ENCODE results near the gene PHACTR2. TPM values are rescaled to one million over a fixed set of nuclear protein-coding genes. Genes with fewer than 3 reads are reported as not detected.

Gene PHACTR2
- total and polyA plus RNA-seq, 3 donors from 2014 or later = 18.3 to 121 (median 102) TPM

- H3K36me3 ChIP-seq (ENCODE audit: low read depth, missing control alignments) = no peaks in the 10 kb centered on the region
- H3K4me3 ChIP-seq = no peak overlapping the region
- WGBS, 2 donors = 37 to 63% methylated on average over 8 of the region's 8 CpGs
- intact Hi-C loops (cut with DNase I; ENCODE audit: low total_unique reads) = no loop called here
- H3K4me1 ChIP-seq = peaks cover 68% of the 10 kb centered on the region
- H3K9me3 ChIP-seq = no peaks in the 10 kb centered on the region
- no peaks in the 10 kb centered on the region for H3K27me3 ChIP-seq
- DNase-seq = peak; percentile 79
- no peak for TF ChIP-seq POLR2A (IDR thresholded peaks at IDR 0.05)
- no peak for TF ChIP-seq CTCF (IDR thresholded peaks at IDR 0.05)
- peak overlapping the region; percentile 80 to 85 for H3K27ac ChIP-seq
These were observed 69.6 kb downstream of the PHACTR2 start for GRCh38 chr6:143747347-143747842.

- no peaks in the 10 kb centered on the region for H3K27me3 ChIP-seq
- no peaks in the 10 kb centered on the region for H3K9me3 ChIP-seq
- no peaks in the 10 kb centered on the region for H3K36me3 ChIP-seq (ENCODE audit: low read depth, missing control alignments)
- DNase-seq = no peak
- TF ChIP-seq CTCF (IDR thresholded peaks at IDR 0.05) = no peak
- TF ChIP-seq POLR2A (IDR thresholded peaks at IDR 0.05) = no peak
- 78 to 83% methylated on average over 1 of the region's 1 CpG for WGBS, 2 donors
- peaks cover 56% of the 10 kb centered on the region for H3K4me1 ChIP-seq
- intact Hi-C loops (cut with DNase I; ENCODE audit: low total_unique reads) = no loop called here
- H3K4me3 ChIP-seq = no peak overlapping the region
- H3K27ac ChIP-seq = peak overlapping the region in 1 of 2 donors; percentile 42
These were observed 72.1 kb downstream of the PHACTR2 start for GRCh38 chr6:143749891-143750290.

DNA sequence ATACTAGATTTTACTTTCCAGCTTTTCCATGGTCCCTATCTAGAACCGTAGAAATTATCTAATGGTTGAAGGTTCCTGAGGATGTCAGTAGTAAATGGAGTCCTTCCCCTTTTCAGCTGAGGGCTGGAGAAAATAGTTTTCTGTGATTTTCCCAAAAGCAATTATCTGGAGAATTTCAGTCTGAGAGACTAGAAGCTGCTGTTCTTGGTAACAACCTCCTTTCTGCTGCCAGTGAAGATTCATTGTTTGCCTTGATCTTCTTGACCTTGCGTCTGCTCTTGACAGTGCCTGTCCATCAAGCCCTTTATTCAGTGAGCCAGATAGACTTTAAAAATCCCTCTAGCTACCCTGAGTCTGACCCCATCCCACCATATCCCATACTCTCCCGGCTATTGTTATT, 73.1 kb downstream of the PHACTR2 start:
- peaks cover 46% of the 10 kb centered on the region for H3K4me1 ChIP-seq
- no peak for DNase-seq
- TF ChIP-seq POLR2A (IDR thresholded peaks at IDR 0.05) (no peak), CTCF (IDR thresholded peaks at IDR 0.05) (no peak)
- intact Hi-C loops (cut with DNase I; ENCODE audit: low total_unique reads) = no loop called here
- peak overlapping the region; percentile 42 to 47 for H3K27ac ChIP-seq
- no peaks in the 10 kb centered on the region for H3K9me3 ChIP-seq
- WGBS, 2 donors = 26 to 38% methylated on average over 3 of the region's 3 CpGs
- no peaks in the 10 kb centered on the region for H3K36me3 ChIP-seq (ENCODE audit: low read depth, missing control alignments)
- H3K4me3 ChIP-seq = no peak overlapping the region
- H3K27me3 ChIP-seq = no peaks in the 10 kb centered on the region

DNA sequence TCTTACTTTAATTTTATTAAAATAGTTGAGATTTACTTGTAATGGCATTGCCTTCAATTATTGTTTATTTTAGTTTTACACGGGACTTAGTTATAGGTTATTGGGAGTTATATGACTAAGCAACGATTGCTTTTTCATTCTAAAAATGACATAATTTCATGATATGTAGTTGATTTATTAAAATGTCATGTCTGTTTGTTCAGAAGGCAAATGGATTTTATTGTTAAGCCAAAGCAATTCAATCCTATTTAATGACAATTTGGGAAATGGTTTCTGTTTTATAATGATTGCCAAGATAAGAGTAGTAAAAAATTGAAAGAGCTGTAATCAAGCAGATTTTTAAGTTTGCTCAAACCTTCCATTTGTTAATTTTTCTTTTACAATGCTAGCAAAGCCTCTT, 74.7 kb downstream of the PHACTR2 start:
- Histone ChIP-seq H3K4me3 (no peak overlapping the region), H3K27me3 (no peaks in the 10 kb centered on the region), H3K27ac (no peak overlapping the region), H3K4me1 (peaks cover 30% of the 10 kb centered on the region), H3K36me3 (ENCODE audit: low read depth, missing control alignments) (no peaks in the 10 kb centered on the region), H3K9me3 (no peaks in the 10 kb centered on the region)
- TF ChIP-seq POLR2A (IDR thresholded peaks at IDR 0.05) (no peak), CTCF (IDR thresholded peaks at IDR 0.05) (no peak)
- intact Hi-C loops (cut with DNase I; ENCODE audit: low total_unique reads) = no loop called here
- DNase-seq = no peak
- 69 to 72% methylated on average over 2 of the region's 2 CpGs for WGBS, 2 donors

DNA sequence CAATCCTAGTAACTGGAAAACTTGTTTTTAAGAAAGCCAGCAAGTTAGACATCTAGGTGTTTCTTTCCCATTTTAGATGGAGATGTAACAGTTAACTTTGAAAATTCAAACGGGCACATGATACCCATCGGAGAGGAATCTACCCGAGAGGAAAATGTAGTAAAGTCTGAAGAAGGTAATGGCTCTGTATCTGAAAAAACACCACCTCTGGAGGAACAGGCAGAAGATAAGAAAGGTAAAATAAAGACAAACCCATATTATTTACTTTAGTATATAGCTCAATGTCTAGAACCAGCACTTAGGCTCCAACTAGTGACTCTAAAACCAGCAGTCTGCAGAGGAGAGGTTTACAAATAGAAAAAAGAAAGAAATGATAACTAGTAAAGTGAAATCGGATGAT, 75.9 kb downstream of the PHACTR2 start:
- 65 to 66% methylated on average over 4 of the region's 4 CpGs for WGBS, 2 donors
- no peaks in the 10 kb centered on the region for H3K9me3 ChIP-seq
- peaks cover 18% of the 10 kb centered on the region for H3K4me1 ChIP-seq
- no peak for DNase-seq
- intact Hi-C loops (cut with DNase I; ENCODE audit: low total_unique reads) = no loop called here
- H3K4me3 ChIP-seq = no peak overlapping the region
- H3K36me3 ChIP-seq (ENCODE audit: low read depth, missing control alignments) = no peaks in the 10 kb centered on the region
- TF ChIP-seq CTCF (IDR thresholded peaks at IDR 0.05) = no peak
- no peak for TF ChIP-seq POLR2A (IDR thresholded peaks at IDR 0.05)
- H3K27me3 ChIP-seq = no peaks in the 10 kb centered on the region
- H3K27ac ChIP-seq = peak overlapping the region in 1 of 2 donors; percentile 54

Data from testis (tissue), 3 donors.